Skin of body (tissue), 2 donors: ENCODE measurements around the gene SRMS. TPM values are rescaled to one million over a fixed set of nuclear protein-coding genes. Genes with fewer than 3 reads are reported as not detected.

Experiments used
- DNase-seq: peaks from one replicate; lab custom pipeline; 2025; lab: John Stamatoyannopoulos, UW
- total RNA-seq: library from RNA; depleted of rRNA; stranded (reverse); fragments of >200 nt; gene quantifications from one replicate; pipeline ENCODE4 v1.2.3, GENCODE V29; 2014

Gene SRMS, protein sequence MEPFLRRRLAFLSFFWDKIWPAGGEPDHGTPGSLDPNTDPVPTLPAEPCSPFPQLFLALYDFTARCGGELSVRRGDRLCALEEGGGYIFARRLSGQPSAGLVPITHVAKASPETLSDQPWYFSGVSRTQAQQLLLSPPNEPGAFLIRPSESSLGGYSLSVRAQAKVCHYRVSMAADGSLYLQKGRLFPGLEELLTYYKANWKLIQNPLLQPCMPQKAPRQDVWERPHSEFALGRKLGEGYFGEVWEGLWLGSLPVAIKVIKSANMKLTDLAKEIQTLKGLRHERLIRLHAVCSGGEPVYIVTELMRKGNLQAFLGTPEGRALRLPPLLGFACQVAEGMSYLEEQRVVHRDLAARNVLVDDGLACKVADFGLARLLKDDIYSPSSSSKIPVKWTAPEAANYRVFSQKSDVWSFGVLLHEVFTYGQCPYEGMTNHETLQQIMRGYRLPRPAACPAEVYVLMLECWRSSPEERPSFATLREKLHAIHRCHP
- total RNA-seq, result 1.1 TPM

DNA sequence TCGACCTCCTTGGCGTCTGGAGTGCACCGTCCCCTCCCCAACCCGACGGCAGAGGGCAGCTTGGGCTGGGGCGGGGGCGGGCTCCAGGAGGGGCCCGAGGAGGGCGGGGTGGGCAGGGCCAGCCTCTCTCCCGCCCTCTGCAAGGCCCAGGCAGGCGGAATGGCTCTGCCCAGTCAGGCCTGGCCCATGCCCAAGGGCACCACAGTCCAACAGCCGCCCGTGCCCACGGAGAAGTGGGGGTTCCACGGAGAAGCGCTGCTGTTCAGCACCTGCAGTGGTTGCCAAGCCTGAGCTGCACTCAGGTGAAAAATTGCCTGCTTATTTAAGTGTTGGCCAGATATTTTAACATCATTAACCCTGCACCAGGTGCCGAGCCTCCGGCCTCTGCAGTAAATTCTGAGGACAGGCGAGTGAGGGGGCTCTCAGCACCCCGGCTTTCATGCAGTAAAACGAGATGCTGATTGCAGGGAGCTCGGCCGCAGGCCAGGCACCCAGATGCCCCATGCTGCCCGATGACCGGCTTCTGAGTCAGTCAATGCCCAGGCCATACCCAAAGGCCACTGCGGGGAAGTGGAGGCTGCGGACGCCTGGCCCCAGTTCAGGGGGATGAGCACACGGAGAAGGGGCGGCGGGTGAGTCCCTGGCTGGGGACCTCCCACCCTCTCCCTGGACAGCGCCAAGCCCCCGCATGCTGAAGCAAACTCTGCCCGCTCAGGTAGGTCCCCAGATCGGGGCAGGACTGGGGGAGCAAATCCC, at the start of gene SRMS:
Gene SRMS (minus strand): TSS at position 25 of the 756 bp plus-strand sequence. CDS start 286 bp downstream, outside the sequence.
- no peak for DNase-seq

DNA sequence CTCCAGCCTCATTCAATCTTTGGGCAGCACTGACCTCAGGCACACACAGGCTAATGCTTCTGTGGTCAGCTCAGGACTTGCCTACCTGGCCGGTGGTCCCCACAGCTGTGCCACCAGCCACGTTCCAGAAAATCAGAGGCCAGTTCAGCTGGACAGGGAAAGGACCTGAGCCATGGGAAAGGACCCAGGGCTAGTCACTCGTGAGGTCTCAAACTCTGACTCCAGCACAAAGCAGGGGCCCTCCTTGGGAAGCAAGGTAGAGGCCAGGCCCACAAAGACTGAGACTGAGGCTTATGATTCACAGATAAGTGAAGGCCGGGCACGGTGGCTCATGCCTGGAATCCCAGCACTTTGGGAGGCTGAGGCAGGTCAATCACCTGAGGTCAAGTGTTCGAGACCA, 48.9 kb upstream of the SRMS start:
- DNase-seq, result no peak

DNA sequence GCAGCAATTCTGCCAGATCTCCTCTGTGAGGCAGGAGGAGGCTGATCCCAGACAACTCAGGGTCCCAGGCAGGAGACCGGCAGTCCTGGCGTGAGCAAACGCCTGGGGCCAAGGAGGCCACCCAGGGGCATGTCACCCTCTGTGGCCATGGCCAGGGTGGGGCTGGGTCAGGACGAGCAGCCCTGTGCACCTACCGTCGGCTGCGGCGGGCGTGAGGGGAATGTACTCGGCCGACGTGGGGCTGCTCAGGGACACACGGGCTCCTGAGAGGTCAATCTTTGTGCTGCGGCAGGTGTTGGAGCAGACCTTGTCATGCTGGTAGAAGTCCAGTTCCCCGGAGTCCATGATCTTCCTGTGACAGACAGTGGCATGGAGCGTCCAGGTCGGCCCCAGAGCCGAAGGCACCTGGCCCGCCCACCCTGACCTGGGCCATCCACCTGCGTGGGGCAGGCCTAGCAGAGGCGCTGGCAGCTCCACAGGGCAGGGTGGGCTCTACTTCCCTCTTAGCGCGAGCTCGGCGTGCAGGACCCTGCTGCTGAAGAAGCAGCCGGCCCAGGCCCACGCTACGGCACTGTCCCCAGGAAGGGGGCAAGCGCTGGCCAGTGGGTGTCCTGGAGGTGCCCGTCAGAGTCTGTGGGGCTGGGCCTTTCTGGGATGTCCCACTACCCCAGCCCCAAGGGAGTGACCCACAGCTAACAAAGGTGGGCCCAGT, 48.0 kb upstream of the SRMS start:
- DNase-seq, result no peak

DNA sequence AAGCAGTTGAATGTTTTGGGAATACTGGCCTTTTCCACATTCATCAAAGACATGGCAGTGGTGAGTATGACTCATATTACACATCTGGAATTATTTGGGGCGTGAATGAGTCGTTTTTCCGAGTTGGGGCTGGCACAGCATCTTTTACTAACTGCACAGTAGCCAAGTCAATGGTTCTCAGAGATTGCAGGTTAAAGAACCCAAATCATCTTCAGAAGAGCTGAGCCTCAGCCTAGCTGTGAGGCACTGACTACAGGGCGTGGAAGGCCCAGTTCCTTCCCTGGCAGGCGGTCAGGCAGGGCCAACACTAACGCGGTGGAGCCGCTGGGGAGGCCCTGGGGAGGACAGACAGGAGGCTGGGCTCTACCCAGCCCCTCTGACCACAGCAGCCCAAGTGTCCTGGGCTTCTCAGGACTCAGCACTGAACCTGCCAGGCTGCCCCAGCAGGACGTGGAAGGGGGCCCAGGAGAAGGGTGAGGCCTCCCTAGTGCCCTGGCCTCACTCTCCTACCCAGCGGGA, 46.6 kb upstream of the SRMS start:
- DNase-seq, result no peak

DNA sequence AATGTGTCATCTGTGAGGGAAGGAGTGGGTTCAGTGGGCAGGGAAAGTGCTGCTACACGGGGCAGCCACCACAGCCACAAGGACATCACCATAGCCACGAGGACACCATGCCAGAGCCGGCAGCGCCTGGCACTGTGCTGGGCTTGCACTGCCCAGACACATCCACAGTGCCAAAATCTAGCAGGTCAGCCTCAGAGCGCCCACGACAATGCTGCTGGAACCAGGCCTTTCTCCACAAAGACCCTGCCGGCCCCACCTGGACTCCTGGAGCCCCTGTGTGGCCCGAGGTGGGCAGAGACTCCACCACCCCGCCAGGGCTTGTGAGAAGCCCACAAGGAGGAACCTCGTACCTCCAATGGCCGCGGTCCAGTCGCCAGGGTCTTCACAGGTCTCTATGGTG, 45.1 kb upstream of the SRMS start:
- no peak for DNase-seq

DNA sequence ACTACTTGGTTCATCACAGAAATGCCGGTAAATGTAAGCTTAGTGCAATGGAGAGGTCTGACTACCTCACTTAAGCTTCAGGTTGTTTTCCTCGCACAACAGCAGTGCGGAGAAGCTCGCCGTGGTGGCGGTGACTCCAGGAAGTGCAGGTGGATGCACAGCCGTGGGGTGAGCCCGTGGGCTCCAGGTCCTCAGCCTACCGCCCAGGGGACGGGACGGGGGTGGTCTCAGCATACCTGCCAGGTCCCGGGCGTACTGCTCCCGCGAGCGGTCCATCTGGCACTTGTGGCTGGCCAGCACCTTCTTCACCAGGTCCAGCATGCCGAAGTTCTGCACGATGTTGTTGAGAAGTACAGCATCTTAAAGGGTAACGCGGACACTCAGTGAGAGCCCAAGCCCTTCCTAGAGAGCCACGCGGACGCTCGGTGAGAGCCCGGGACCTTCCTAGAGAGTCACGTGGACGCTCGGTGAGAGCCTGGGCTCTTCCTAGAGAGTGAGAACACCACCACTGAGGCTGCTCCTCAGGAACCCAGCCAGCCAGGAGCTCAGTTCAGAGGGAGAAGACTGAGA, 44.3 kb upstream of the SRMS start:
- DNase-seq, result no peak

DNA sequence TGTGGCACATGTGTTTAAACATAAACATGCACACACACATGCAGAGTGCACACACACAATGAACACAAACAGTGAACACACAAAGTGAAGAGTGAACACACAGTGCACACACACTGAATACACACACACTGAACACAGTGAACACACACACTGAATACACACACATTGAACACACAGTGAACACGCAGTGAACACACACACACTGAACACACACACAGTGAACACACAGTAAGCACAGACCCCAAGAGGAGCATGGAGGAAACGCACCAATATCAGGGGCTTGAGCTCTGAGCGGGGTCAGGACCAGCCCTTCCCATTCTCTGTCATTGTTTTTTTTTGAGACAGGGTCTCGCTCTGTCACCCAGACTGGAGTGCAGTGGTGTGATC, 43.6 kb upstream of the SRMS start:
- no peak for DNase-seq

DNA sequence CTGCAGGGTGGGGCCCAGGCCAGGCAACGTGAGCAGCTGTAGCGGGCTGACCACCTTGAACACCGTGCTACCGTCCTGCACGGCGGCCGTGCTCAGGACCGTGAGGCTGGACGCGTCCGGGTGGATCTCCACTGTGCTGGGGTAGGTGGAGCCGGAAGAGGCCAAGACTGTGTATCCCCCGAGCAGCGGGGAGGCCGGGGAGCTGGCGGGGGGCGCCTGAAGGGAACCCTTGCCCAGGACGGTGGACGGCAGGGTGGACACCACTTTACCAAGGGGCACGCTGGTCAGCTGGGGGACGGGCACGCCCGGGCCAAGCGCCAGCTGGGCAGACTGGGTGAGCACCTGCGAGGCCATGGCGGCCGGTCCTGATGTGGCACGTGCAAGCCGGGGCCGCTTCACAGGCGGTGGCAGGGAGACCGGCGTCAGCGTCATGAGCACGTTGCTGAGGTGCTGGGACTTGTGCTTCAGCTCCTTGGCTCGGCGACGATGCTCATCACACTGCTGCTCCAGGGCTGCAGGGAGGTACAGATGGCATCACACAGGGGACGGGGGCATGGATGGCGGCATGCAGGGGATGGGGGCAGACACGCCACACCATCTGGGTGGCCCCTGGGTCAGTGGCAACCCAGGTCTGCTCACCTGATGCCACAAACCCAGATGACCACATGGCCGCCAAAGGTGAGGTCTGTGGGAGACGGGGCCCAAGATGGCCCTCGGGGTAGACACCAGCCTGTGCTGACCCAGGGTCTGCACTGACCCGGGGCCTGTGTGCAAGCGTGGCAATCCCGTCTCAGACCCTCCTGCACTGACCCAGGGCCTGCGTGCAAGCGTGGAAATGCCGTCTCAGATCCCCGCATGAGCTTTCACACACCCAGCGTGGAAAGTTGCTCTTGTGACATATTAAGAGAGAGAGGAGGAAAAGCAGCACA, 42.9 kb upstream of the SRMS start:
- no peak for DNase-seq

DNA sequence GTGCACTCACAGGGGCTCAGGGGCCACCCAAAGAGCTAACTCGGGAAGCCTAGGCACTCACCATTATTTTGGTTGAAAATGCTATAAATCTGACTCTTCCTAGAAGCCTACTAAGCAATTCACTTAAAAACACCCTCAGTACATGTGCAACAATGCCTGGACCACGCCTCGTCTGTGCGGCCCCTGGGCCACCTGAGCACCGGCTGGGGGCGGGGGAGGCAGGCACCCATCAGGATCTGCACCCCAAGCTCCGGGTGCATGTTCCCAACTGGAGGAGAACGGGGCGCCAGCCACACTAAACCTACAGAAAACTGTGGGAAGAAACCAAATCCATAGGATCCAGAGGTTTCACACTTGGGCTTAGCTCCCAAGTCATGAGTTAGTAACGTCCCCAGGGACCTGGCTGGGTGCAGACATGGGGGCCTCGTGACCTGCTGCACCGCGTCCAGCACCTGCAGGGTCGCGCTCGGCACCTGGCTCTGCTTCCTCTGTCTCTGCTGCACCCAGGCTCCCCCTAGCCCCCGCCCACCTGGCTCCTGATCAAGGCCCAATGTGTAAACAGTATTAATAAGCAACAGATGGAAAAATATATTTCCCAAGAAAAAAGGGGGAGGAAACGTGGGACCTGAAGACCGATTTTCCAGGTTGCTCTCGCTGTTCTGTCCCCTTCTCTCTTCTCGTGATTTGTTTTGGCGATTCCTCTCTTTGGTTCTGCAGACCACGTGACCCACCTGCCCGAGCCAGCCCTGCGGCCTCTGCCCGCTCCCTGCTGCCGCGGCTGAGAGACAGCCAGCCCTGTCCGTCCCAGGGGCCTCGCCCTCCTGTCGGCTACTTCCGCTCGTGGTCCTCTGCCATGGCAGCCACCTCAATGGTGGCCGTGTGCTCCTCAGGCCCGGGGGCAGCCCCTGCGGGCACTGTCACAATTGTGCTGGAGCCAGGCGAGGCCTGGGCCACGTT, 42.0 kb upstream of the SRMS start:
- DNase-seq, result no peak

DNA sequence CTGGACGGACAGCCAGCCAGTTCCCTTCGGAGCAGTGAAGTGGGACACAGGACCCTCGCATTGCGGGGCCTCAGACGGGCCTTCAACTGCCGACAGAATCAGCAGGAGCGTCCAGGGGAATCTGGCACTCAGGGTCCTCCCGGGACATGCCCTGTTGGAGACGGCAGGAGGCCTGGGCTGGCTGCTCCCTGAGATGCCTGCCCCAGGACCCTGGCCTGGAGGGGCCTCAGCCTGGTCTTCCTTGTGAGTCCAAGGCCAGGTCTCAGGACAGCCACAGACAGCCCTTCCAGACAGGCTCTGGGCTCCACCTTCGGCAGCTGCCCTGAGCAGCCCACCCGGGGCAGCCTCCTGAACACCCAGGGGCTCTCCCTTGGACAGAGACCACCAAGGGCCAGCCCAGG, 41.1 kb upstream of the SRMS start:
- no peak for DNase-seq

DNA sequence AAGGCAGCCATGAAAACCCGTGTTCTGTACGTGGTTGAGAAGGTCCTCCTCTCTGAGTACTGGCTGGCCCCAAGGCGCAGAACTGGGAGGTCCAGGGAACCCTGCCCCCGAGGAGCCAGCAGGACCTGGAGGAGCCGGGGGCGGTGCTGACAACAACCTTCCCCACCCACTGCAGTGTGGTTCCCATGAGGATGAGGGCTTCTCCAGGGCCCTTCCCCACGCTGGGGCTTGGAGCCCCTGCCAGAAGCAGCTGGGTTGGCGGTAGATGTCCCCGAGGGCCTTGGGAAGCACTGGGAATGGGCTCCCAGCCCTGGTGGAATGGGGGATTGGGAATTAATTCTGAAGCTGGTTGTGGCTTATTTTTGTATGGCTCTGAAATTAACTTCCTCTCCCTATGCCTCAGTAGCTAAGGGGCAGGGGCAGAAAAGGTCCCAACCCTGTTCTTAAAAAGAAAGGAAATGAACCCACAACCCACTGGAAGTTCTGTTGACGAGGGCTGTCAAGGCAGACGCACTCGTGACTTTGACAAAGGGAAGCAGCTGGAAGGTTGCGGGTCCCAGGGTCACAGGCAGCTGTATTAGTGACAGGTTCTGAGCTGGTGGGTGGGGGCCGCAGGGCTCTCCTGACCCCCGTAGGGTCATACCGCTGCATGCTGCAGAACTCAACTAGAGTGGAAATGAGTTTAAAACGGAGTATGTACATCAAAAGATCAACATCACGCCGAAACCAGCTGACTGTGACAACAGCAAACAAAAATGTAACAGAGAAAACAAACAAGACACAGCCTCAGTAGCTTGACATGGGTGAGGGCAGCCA, 40.4 kb upstream of the SRMS start:
- no peak for DNase-seq

DNA sequence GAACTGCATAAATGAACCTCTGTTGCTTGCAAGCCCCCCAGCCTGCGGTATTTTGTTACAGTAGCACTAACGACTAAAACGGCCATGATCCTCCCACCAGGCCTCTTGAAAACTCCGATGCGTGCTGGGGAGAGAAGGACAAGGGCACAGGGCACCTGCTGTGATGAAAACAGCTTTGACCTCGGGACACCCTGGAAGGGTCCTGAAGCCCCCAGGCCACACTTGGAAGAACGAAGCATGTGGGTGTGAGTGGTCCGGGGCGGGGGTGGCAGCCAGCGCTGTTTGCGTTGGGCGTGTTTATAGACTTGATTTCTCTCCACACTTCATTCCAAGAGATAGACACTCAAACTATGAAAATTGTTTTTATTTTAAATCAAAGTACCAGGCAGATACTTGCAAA, 39.7 kb upstream of the SRMS start:
- DNase-seq, result no peak

DNA sequence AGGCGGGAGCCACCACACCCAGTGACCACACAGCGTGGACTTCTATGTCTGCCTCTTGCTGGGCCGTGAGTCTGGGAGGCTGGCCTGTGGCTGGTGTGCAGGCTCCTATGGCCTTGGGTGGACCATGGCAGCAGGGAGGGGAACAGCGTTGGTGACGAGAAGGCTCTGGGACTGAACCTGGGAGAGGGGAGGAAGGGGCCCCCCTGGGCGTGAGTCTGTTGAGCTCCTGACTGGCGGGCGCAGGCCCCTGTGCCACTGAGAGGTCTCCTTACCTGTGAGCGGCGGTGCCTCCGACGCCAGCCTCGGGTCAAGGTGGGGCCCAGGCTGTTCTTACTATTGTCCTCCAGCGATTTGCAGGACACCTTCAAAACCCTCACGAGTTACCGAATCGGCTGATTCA, 39.2 kb upstream of the SRMS start:
- DNase-seq, result no peak

DNA sequence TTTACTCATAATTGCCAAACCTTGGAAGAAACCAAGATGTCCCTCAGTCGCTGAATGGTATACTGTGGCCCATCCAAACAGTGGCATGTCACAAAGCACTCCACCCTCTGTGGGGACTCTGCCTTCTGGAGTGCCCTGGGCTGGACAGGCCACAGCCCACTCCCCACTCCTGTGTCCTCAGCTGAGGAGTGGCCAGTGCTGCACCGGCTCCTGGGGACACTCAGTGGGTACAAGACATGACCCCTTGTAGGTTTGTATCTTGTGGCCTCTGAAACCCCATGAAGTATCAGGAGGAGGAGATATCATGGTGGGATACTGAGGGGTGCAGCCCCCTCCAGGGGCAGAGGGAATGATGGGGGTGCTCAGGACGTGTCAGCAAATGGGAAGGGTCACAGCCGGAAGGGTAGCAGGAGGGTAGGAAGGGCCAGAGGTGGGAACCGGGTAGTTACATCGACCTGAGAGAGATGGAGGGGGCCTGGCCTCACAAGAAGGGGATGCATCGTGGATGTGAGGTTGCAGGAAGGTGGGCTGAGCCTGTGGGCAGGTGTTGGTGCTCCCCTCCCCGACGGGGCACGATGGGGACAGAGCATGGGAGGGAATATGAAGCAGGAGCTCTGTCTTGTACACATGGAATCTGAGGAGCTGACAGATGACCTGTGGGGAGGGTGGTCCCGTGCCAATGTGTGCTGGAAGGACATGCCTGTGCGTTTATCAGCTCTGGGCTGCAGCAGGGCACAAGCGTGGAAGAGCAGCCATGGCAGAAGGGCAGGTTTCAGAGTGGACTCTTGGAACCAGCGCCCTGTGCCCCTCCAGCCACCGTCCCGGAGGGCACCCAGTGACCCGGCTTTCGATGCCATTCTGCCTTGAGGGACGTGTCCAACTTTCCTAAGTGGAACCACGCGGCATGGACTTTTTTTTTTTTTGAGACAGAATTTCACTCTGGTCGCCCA, 38.3 kb upstream of the SRMS start:
- no peak for DNase-seq

DNA sequence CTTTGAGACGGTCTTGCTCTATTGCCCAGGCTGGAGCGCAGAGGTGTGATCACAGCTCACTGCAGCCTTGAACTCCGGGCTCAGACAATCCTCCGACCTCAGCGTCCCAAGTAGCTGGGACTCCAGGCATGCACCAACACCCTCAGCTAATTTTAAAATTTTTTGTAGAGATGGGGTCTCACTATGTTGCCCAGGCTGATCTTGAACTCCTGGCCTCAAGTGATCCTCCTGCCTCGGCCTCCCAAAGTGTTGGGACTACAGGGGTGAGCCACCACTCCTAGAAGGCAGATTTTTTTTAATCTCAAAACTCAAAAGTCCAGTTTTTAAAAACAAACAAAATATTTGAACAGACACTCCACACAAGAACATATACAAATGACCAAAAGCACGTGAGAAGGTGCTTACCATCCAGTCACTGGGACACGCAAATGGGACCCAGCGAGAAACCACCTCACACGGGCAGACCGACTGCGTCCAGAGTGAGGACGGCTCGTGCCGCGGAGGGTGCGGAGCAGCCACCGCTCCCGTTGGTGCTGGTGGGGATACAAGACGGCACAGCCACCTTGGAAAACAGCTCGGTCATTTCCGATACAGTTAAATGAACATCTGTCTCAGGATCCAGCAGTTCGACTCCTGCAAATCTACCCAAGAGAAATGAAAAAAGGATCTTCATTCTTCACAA, 35.0 kb upstream of the SRMS start:
- DNase-seq, result no peak

DNA sequence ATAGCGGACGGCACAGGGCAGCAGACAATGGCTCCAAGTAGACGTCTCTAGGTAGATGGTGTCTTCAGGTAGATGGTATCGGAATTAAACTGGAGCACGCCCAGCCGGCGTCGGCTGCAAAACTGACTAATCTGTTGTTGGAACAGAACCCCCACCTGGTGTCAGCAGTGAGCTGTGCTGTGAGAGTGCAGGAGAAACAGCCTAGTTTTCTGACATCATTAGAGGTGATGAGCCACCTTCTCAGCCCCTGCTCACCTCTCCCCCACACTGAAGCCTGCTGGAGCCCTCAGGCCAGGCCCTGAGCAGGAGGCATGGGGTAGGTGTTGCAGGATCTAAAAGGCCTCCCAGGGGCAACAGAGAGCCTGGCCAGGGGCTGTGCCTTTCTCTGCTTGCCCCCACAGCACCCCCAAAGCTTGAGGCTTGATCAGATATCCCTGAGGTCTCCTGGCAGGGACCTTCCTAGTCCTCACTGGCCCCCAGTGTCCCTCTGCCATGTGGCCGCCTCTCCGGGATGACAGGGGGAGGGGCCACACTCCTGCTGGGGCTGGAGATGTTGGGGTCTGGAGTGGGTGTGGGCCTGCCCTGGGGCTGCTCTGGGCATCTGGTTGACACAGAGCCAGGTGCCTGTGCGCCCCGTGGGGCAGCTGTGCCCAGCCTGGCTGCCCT, 33.4 kb upstream of the SRMS start:
- DNase-seq, result no peak
